Osteoblast (primary cell): Measurements from ENCODE around the gene ADGRE1. TPM values are rescaled to one million over a fixed set of nuclear protein-coding genes. Genes with fewer than 3 reads are reported as not detected.

Experiments
- DNase-seq: peaks from one replicate; pipeline ENCODE4 v3.0.0; 2011; ENCODE audit warnings: low spot score, mixed read lengths; ENCODE audit not compliant: insufficient read length; ENCODE audit errors: missing footprints
- H2AFZ ChIP-seq: 2 replicates; pipeline ENCODE4 v1.6.0; 2011; ENCODE audit warnings: mild to moderate bottlenecking, low read length
- H3K27ac ChIP-seq: 2 replicates; pipeline ENCODE4 v1.5.1; 2011; ENCODE audit warnings: mild to moderate bottlenecking, low read depth, low read length, moderate library complexity
- H3K27me3 ChIP-seq: 2 replicates; pipeline ENCODE4 v1.6.0; 2012; ENCODE audit warnings: mild to moderate bottlenecking, control low read depth, inconsistent platforms, low read length, moderate library complexity; ENCODE audit not compliant: insufficient read depth
- H3K36me3 ChIP-seq: 2 replicates; pipeline ENCODE4 v1.5.1; 2011; ENCODE audit warnings: mild to moderate bottlenecking, low read length, control low read depth, moderate library complexity; ENCODE audit not compliant: insufficient read depth
- H3K4me1 ChIP-seq: 2 replicates; pipeline ENCODE4 v1.5.1; 2011; ENCODE audit warnings: mild to moderate bottlenecking, low read length, control low read depth, moderate library complexity; ENCODE audit not compliant: insufficient read depth
- H3K4me2 ChIP-seq: 2 replicates; pipeline ENCODE4 v1.6.0; 2011; ENCODE audit warnings: mild to moderate bottlenecking, low read length; ENCODE audit not compliant: insufficient read depth
- H3K4me3 ChIP-seq: fragments of 200-600 bp; sonication (generic); 3 replicates; pipeline ENCODE4 v1.5.1; 2012; ENCODE audit warnings: mild to moderate bottlenecking, low read length, inconsistent platforms; ENCODE audit not compliant: insufficient read depth
- H3K79me2 ChIP-seq: 2 replicates; pipeline ENCODE4 v1.6.0; 2012; ENCODE audit warnings: mild to moderate bottlenecking, low read length, control low read depth, inconsistent platforms; ENCODE audit not compliant: insufficient read depth
- H3K9me3 ChIP-seq: 2 replicates; pipeline ENCODE4 v1.5.1; 2011; ENCODE audit warnings: low read depth, low read length, control low read depth
- H4K20me1 ChIP-seq: 2 replicates; pipeline ENCODE4 v1.6.0; 2012; ENCODE audit warnings: mild to moderate bottlenecking, low read length, control low read depth; ENCODE audit not compliant: insufficient read depth
- total RNA-seq: library from RNA; depleted of rRNA; stranded (reverse); fragments of >200 nt; gene quantifications from 2 replicates; pipeline ENCODE4 v1.2.3, GENCODE V29; 2012
- TF ChIP-seq, protein P1 (sequence below): IDR thresholded peaks from 2 replicates; pipeline ENCODE4 v1.5.1; 2011; ENCODE audit warnings: mild to moderate bottlenecking, low read depth, low read length, moderate library complexity; ENCODE audit errors: extremely low read depth

Gene ADGRE1
- total RNA-seq, 1 donor = not detected

GRCh38 chr19:6914321-6914720 is 26.9 kb downstream of the ADGRE1 start:
- TF ChIP-seq, protein P1, sequence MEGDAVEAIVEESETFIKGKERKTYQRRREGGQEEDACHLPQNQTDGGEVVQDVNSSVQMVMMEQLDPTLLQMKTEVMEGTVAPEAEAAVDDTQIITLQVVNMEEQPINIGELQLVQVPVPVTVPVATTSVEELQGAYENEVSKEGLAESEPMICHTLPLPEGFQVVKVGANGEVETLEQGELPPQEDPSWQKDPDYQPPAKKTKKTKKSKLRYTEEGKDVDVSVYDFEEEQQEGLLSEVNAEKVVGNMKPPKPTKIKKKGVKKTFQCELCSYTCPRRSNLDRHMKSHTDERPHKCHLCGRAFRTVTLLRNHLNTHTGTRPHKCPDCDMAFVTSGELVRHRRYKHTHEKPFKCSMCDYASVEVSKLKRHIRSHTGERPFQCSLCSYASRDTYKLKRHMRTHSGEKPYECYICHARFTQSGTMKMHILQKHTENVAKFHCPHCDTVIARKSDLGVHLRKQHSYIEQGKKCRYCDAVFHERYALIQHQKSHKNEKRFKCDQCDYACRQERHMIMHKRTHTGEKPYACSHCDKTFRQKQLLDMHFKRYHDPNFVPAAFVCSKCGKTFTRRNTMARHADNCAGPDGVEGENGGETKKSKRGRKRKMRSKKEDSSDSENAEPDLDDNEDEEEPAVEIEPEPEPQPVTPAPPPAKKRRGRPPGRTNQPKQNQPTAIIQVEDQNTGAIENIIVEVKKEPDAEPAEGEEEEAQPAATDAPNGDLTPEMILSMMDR = no peak
- Histone ChIP-seq H3K79me2 (no peaks in the 10 kb centered on the region), H3K4me2 (no peak overlapping the region), H3K36me3 (no peaks in the 10 kb centered on the region), H3K9me3 (peaks cover 3% of the 10 kb centered on the region), H4K20me1 (no peaks in the 10 kb centered on the region), H3K4me3 (no peak overlapping the region), H2AFZ (no peak overlapping the region), H3K4me1 (no peaks in the 10 kb centered on the region), H3K27ac (no peak overlapping the region), H3K27me3 (no peaks in the 10 kb centered on the region)
- DNase-seq = no peak

GRCh38 chr19:6916952-6917351 is 29.6 kb downstream of the ADGRE1 start:
- TF ChIP-seq, protein P1 = no peak

DNA sequence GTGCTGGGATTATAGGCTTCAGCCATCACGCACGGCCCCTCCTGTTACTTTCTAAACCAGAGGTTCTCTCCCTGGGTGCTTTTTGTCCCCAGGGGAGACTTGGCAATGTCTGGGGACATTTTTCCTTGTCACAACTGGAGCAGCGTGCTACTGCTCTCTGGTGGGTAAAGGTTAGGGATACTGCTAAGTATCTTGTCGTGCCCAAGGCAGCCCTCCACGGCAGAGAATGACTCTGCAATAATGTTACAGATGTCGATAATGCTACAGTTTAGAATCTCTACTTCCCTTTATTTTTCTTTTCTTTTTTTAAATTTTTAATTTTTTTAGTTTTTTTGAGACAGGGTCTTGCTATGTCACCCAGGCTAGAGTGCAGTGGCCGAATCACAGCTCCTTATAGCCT is 38.0 kb downstream of the ADGRE1 start:
- H3K4me2 ChIP-seq = no peak overlapping the region
- H3K9me3 ChIP-seq = no peaks in the 10 kb centered on the region
- no peaks in the 10 kb centered on the region for H3K27me3 ChIP-seq
- H3K79me2 ChIP-seq = no peaks in the 10 kb centered on the region
- no peak for DNase-seq
- H3K36me3 ChIP-seq = no peaks in the 10 kb centered on the region
- no peaks in the 10 kb centered on the region for H3K4me1 ChIP-seq
- H2AFZ ChIP-seq = no peak overlapping the region
- H4K20me1 ChIP-seq = no peaks in the 10 kb centered on the region
- no peak overlapping the region for H3K4me3 ChIP-seq
- TF ChIP-seq, protein P1 = no peak
- H3K27ac ChIP-seq = no peak overlapping the region

More at GRCh38 chr19:6916952-6917351, 29.6 kb downstream of the ADGRE1 start:
- Histone ChIP-seq H3K36me3 (no peaks in the 10 kb centered on the region), H3K9me3 (peaks cover 3% of the 10 kb centered on the region), H3K4me1 (no peaks in the 10 kb centered on the region), H3K27ac (no peak overlapping the region), H3K4me2 (no peak overlapping the region), H3K79me2 (no peaks in the 10 kb centered on the region), H3K27me3 (no peaks in the 10 kb centered on the region), H4K20me1 (no peaks in the 10 kb centered on the region), H2AFZ (no peak overlapping the region), H3K4me3 (no peak overlapping the region)
- DNase-seq = no peak

DNA sequence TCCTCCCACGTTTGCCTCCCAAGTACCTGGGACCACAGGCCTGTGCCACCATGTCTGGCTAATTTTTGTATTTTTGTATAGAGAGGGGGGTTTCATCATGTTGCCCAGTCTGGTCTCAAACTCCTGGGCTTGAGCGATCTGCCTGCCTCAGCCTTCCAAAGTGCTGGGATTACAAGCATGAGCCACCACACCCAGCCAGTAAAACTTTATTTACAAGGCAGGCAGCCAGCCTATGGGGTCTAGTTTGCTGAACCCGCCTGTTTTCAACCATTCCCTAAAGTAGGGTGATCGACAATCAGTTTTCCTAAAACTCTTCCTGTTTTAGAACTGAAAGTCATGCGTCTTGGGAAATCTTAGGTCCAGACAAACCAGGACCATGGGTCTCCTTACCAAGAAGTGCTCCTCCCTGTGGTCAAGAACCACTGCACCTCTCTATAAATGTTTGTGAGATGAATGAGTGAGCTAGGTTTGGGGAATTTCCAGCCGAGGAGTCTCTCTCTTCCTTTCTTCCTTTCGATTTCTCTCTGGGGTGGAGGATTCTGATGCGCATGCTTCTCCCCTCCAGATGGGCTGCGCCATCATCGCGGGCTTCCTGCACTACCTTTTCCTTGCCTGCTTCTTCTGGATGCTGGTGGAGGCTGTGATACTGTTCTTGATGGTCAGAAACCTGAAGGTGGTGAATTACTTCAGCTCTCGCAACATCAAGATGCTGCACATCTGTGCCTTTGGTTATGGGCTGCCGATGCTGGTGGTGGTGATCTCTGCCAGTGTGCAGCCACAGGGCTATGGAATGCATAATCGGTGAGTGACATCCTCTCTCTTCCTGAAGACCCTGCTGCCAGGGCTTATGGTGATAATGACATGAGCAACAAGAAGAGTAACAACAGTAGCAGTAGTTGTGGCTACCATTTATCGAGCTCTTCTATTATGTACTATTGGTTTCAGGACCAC is 38.7 kb downstream of the ADGRE1 start:
- no peak overlapping the region for H3K27ac ChIP-seq
- no peak overlapping the region for H3K4me3 ChIP-seq
- no peaks in the 10 kb centered on the region for H4K20me1 ChIP-seq
- no peak overlapping the region for H3K4me2 ChIP-seq
- no peak overlapping the region for H2AFZ ChIP-seq
- no peaks in the 10 kb centered on the region for H3K9me3 ChIP-seq
- no peaks in the 10 kb centered on the region for H3K27me3 ChIP-seq
- DNase-seq = no peak
- H3K79me2 ChIP-seq = no peaks in the 10 kb centered on the region
- TF ChIP-seq, protein P1 = no peak
- H3K4me1 ChIP-seq = no peaks in the 10 kb centered on the region
- H3K36me3 ChIP-seq = no peaks in the 10 kb centered on the region
